ENCODE measurements around the gene ACP1.

Gene ACP1

GRCh38 chr2:319059-319600 lies 54.4 kb downstream of the ACP1 start:
- peaks cover 24 to 26% of the 10 kb centered on the region in 2 donors for H3K4me1 ChIP-seq (ENCODE audit: control insufficient read depth in 2 of 2, insufficient read depth in 1 of 2, low read depth in 1 of 2, low read length in 2 of 2)
- peak overlapping the region; percentile 74 for H3K18ac ChIP-seq (ENCODE audit: low read length)
- peak overlapping the region; percentile 63 for H3K9ac ChIP-seq (ENCODE audit: low read depth, low read length, poor library complexity)
- no CpG with 5 or more reads among the region's 34 CpGs for WGBS, 2 donors (ENCODE audit: extremely low coverage in 2 of 2, insufficient read length in 2 of 2, insufficient replicate concordance in 1 of 2)
- peak overlapping the region; percentile 79 for H4K8ac ChIP-seq (ENCODE audit: low read depth, low read length)
- peak overlapping the region; percentile 77 for H3K23ac ChIP-seq (ENCODE audit: low read depth, low read length, poor library complexity)
- H2AK5ac ChIP-seq (ENCODE audit: low read depth, low read length), result peak overlapping the region; percentile 8
- no peaks in the 10 kb centered on the region for H3K79me1 ChIP-seq (ENCODE audit: low read depth, low read length)
- H3K4ac ChIP-seq (ENCODE audit: low read length), result no peak overlapping the region
- H4K91ac ChIP-seq (ENCODE audit: low read depth, low read length, poor library complexity), result peak overlapping the region; percentile 80
- H3K27me3 ChIP-seq (ENCODE audit: control insufficient read depth in 3 of 3, insufficient read depth in 3 of 3, low read depth in 1 of 3, low read length in 3 of 3), result no peaks in the 10 kb centered on the region
- H3K4me2 ChIP-seq (ENCODE audit: insufficient read depth, low read length, poor library complexity, severe bottlenecking), result no peak overlapping the region
- H2BK120ac ChIP-seq (ENCODE audit: low read depth, low read length), result no peak overlapping the region
- H3K14ac ChIP-seq (ENCODE audit: low read length), result peak overlapping the region; percentile 95
- H2AFZ ChIP-seq (ENCODE audit: low read length), result no peak overlapping the region
- no peak overlapping the region for H3K27ac ChIP-seq (replicated peaks; ENCODE audit: low read length)
- DNase-seq (ENCODE audit: low spot score), result no peak
- peak overlapping the region; percentile 63 for H2BK12ac ChIP-seq (ENCODE audit: low read length)
- H2BK15ac ChIP-seq (ENCODE audit: low read length), result no peak overlapping the region
- H3K4me3 ChIP-seq (ENCODE audit: low read length in 2 of 2), result peak overlapping the region in 1 of 2 donors; percentile 59
- H2BK5ac ChIP-seq (ENCODE audit: low read length), result peak overlapping the region; percentile 7
- no peaks in the 10 kb centered on the region for H3K36me3 ChIP-seq (replicated peaks in 1 of 2; ENCODE audit: control insufficient read depth in 2 of 2, insufficient read depth in 2 of 2, low read length in 2 of 2)
- H3K9me3 ChIP-seq (replicated peaks in 1 of 2; ENCODE audit: control insufficient read depth in 2 of 2, insufficient read depth in 1 of 2, low read depth in 1 of 2, low read length in 2 of 2), result no peaks in the 10 kb centered on the region

- Histone ChIP-seq H3K4ac (ENCODE audit: low read length) (no peak overlapping the region), H2BK120ac (ENCODE audit: low read depth, low read length) (peak overlapping the region; percentile 21), H2BK5ac (ENCODE audit: low read length) (peak overlapping the region; percentile 78), H4K91ac (ENCODE audit: low read depth, low read length, poor library complexity) (no peak overlapping the region), H3K27me3 (ENCODE audit: control insufficient read depth in 3 of 3, insufficient read depth in 3 of 3, low read depth in 1 of 3, low read length in 3 of 3) (no peaks in the 10 kb centered on the region), H4K8ac (ENCODE audit: low read depth, low read length) (no peak overlapping the region), H3K18ac (ENCODE audit: low read length) (peak overlapping the region; percentile 71), H3K14ac (ENCODE audit: low read length) (no peak overlapping the region), H3K4me1 (ENCODE audit: control insufficient read depth in 2 of 2, insufficient read depth in 1 of 2, low read depth in 1 of 2, low read length in 2 of 2) (peaks cover 18 to 26% of the 10 kb centered on the region in 2 donors), H3K9ac (ENCODE audit: low read depth, low read length, poor library complexity) (no peak overlapping the region), H3K4me3 (ENCODE audit: low read length in 2 of 2) (no peak overlapping the region), H3K27ac (replicated peaks; ENCODE audit: low read length) (no peak overlapping the region), H3K23ac (ENCODE audit: low read depth, low read length, poor library complexity) (no peak overlapping the region), H2AK5ac (ENCODE audit: low read depth, low read length) (no peak overlapping the region), H2BK15ac (ENCODE audit: low read length) (no peak overlapping the region), H3K36me3 (replicated peaks in 1 of 2; ENCODE audit: control insufficient read depth in 2 of 2, insufficient read depth in 2 of 2, low read length in 2 of 2) (no peaks in the 10 kb centered on the region), H2BK12ac (ENCODE audit: low read length) (no peak overlapping the region), H3K9me3 (replicated peaks in 1 of 2; ENCODE audit: control insufficient read depth in 2 of 2, insufficient read depth in 1 of 2, low read depth in 1 of 2, low read length in 2 of 2) (no peaks in the 10 kb centered on the region), H3K79me1 (ENCODE audit: low read depth, low read length) (no peaks in the 10 kb centered on the region), H3K4me2 (ENCODE audit: insufficient read depth, low read length, poor library complexity, severe bottlenecking) (no peak overlapping the region), H2AFZ (ENCODE audit: low read length) (no peak overlapping the region)
- no CpG with 5 or more reads among the region's 4 CpGs for WGBS, 2 donors (ENCODE audit: extremely low coverage in 2 of 2, insufficient read length in 2 of 2, insufficient replicate concordance in 1 of 2)
- DNase-seq (ENCODE audit: low spot score), result no peak
Observed at GRCh38 chr2:320561-320960, 55.8 kb downstream of the ACP1 start.

- no peaks in the 10 kb centered on the region for H3K79me1 ChIP-seq (ENCODE audit: low read depth, low read length)
- no peak overlapping the region for H2BK15ac ChIP-seq (ENCODE audit: low read length)
- H3K23ac ChIP-seq (ENCODE audit: low read depth, low read length, poor library complexity), result no peak overlapping the region
- H2BK120ac ChIP-seq (ENCODE audit: low read depth, low read length), result no peak overlapping the region
- no peak overlapping the region for H4K91ac ChIP-seq (ENCODE audit: low read depth, low read length, poor library complexity)
- no peak overlapping the region for H3K27ac ChIP-seq (replicated peaks; ENCODE audit: low read length)
- H3K4me2 ChIP-seq (ENCODE audit: insufficient read depth, low read length, poor library complexity, severe bottlenecking), result no peak overlapping the region
- no peak overlapping the region for H2BK5ac ChIP-seq (ENCODE audit: low read length)
- no peak overlapping the region for H3K4me3 ChIP-seq (ENCODE audit: low read length in 2 of 2)
- H2AK5ac ChIP-seq (ENCODE audit: low read depth, low read length), result no peak overlapping the region
- H3K27me3 ChIP-seq (ENCODE audit: control insufficient read depth in 3 of 3, insufficient read depth in 3 of 3, low read depth in 1 of 3, low read length in 3 of 3), result no peaks in the 10 kb centered on the region
- no peak for DNase-seq (ENCODE audit: low spot score)
- peaks cover 8 to 13% of the 10 kb centered on the region in 2 donors for H3K4me1 ChIP-seq (ENCODE audit: control insufficient read depth in 2 of 2, insufficient read depth in 1 of 2, low read depth in 1 of 2, low read length in 2 of 2)
- no peak overlapping the region for H3K9ac ChIP-seq (ENCODE audit: low read depth, low read length, poor library complexity)
- H3K9me3 ChIP-seq (replicated peaks in 1 of 2; ENCODE audit: control insufficient read depth in 2 of 2, insufficient read depth in 1 of 2, low read depth in 1 of 2, low read length in 2 of 2), result no peaks in the 10 kb centered on the region
- H2AFZ ChIP-seq (ENCODE audit: low read length), result no peak overlapping the region
- H4K8ac ChIP-seq (ENCODE audit: low read depth, low read length), result no peak overlapping the region
- H3K4ac ChIP-seq (ENCODE audit: low read length), result no peak overlapping the region
- H3K18ac ChIP-seq (ENCODE audit: low read length), result no peak overlapping the region
- no peaks in the 10 kb centered on the region for H3K36me3 ChIP-seq (replicated peaks in 1 of 2; ENCODE audit: control insufficient read depth in 2 of 2, insufficient read depth in 2 of 2, low read length in 2 of 2)
- H3K14ac ChIP-seq (ENCODE audit: low read length), result no peak overlapping the region
- no peak overlapping the region for H2BK12ac ChIP-seq (ENCODE audit: low read length)
- no CpG with 5 or more reads among the region's 10 CpGs for WGBS, 2 donors (ENCODE audit: extremely low coverage in 2 of 2, insufficient read length in 2 of 2, insufficient replicate concordance in 1 of 2)
Observed at GRCh38 chr2:322326-322725, 57.6 kb downstream of the ACP1 start.

GRCh38 chr2:323035-323434 lies 58.3 kb downstream of the ACP1 start:
- H3K4me1 ChIP-seq (ENCODE audit: control insufficient read depth in 2 of 2, insufficient read depth in 1 of 2, low read depth in 1 of 2, low read length in 2 of 2), result peaks cover 4 to 7% of the 10 kb centered on the region in 2 donors
- no CpG with 5 or more reads among the region's 9 CpGs for WGBS, 2 donors (ENCODE audit: extremely low coverage in 2 of 2, insufficient read length in 2 of 2, insufficient replicate concordance in 1 of 2)

More at GRCh38 chr2:323035-323434, 58.3 kb downstream of the ACP1 start:
- H2BK15ac ChIP-seq (ENCODE audit: low read length), result no peak overlapping the region
- H2BK12ac ChIP-seq (ENCODE audit: low read length), result no peak overlapping the region
- H2AFZ ChIP-seq (ENCODE audit: low read length), result peak overlapping the region; percentile 56
- no peak overlapping the region for H3K23ac ChIP-seq (ENCODE audit: low read depth, low read length, poor library complexity)
- H2BK120ac ChIP-seq (ENCODE audit: low read depth, low read length), result no peak overlapping the region
- no peak overlapping the region for H3K14ac ChIP-seq (ENCODE audit: low read length)
- H3K4me3 ChIP-seq (ENCODE audit: low read length in 2 of 2), result no peak overlapping the region
- no peak overlapping the region for H4K91ac ChIP-seq (ENCODE audit: low read depth, low read length, poor library complexity)
- H2BK5ac ChIP-seq (ENCODE audit: low read length), result no peak overlapping the region
- H3K27me3 ChIP-seq (ENCODE audit: control insufficient read depth in 3 of 3, insufficient read depth in 3 of 3, low read depth in 1 of 3, low read length in 3 of 3), result no peaks in the 10 kb centered on the region
- no peak overlapping the region for H4K8ac ChIP-seq (ENCODE audit: low read depth, low read length)
- no peak overlapping the region for H3K9ac ChIP-seq (ENCODE audit: low read depth, low read length, poor library complexity)
- H2AK5ac ChIP-seq (ENCODE audit: low read depth, low read length), result no peak overlapping the region
- no peak overlapping the region for H3K27ac ChIP-seq (replicated peaks; ENCODE audit: low read length)
- no peak for DNase-seq (ENCODE audit: low spot score)
- H3K4me2 ChIP-seq (ENCODE audit: insufficient read depth, low read length, poor library complexity, severe bottlenecking), result no peak overlapping the region
- H3K18ac ChIP-seq (ENCODE audit: low read length), result no peak overlapping the region
- H3K79me1 ChIP-seq (ENCODE audit: low read depth, low read length), result no peaks in the 10 kb centered on the region
- H3K4ac ChIP-seq (ENCODE audit: low read length), result no peak overlapping the region
- H3K9me3 ChIP-seq (replicated peaks in 1 of 2; ENCODE audit: control insufficient read depth in 2 of 2, insufficient read depth in 1 of 2, low read depth in 1 of 2, low read length in 2 of 2), result no peaks in the 10 kb centered on the region
- no peaks in the 10 kb centered on the region for H3K36me3 ChIP-seq (replicated peaks in 1 of 2; ENCODE audit: control insufficient read depth in 2 of 2, insufficient read depth in 2 of 2, low read length in 2 of 2)
